Smooth muscle cell (in vitro differentiated cells): Measurements from ENCODE around the gene NAV2. TPM values are rescaled to one million over a fixed set of nuclear protein-coding genes. Genes with fewer than 3 reads are reported as not detected.

Experiments used
- DNase-seq: peaks from one replicate; lab custom pipeline; 2025; ENCODE audit not compliant: unreplicated experiment; lab: John Stamatoyannopoulos, UW
- H2AFZ ChIP-seq: fragments of 200-600 bp; sonication (generic); 2 replicates; pipeline ENCODE4 v1.6.0; 2016; ENCODE audit warnings: antibody characterized with exemption, low read depth, mild to moderate bottlenecking
- H3F3A ChIP-seq: fragments of 200-600 bp; sonication (generic); 2 replicates; pipeline ENCODE4 v1.6.0; 2017; ENCODE audit warnings: antibody characterized with exemption, low read depth
- H3K27ac ChIP-seq: fragments of 200-600 bp; sonication (generic); 2 replicates; pipeline ENCODE4 v1.5.1; 2016; ENCODE audit warnings: low read depth, mild to moderate bottlenecking
- H3K27me3 ChIP-seq: fragments of 200-600 bp; sonication (generic); 2 replicates; pipeline ENCODE4 v1.6.1; 2016; ENCODE audit warnings: low read depth, mild to moderate bottlenecking
- H3K36me3 ChIP-seq: fragments of 200-600 bp; sonication (generic); 2 replicates; pipeline ENCODE4 v1.5.1; 2016; ENCODE audit warnings: low read depth
- H3K4me1 ChIP-seq: fragments of 200-600 bp; sonication (generic); 2 replicates; pipeline ENCODE4 v1.5.1; 2016; ENCODE audit warnings: low read depth
- H3K4me2 ChIP-seq: fragments of 200-600 bp; sonication (generic); 2 replicates; pipeline ENCODE4 v1.6.0; 2016; ENCODE audit warnings: mild to moderate bottlenecking
- H3K4me3 ChIP-seq: fragments of 200-600 bp; sonication (generic); 2 replicates; pipeline ENCODE4 v1.5.1; 2016; ENCODE audit warnings: mild to moderate bottlenecking
- H3K79me2 ChIP-seq: fragments of 200-600 bp; sonication (generic); 2 replicates; pipeline ENCODE4 v1.6.0; 2016; ENCODE audit warnings: low read depth, mild to moderate bottlenecking
- H3K9ac ChIP-seq: fragments of 200-600 bp; sonication (generic); 2 replicates; pipeline ENCODE4 v1.6.0; 2016; ENCODE audit warnings: low read depth
- H3K9me3 ChIP-seq: fragments of 200-600 bp; sonication (generic); replicated peaks from 2 replicates; pipeline ENCODE4 v1.5.1; 2016; ENCODE audit warnings: low read depth
- H4K20me1 ChIP-seq: fragments of 200-600 bp; sonication (generic); 2 replicates; pipeline ENCODE4 v1.6.0; 2016; ENCODE audit warnings: low read depth
- WGBS: methylation state at CpG from one replicate; pipeline ENCODE4 v1.1.7; 2016; ENCODE audit warnings: low lambda C conversion rate; 5-methylcytosine and 5-hydroxymethylcytosine counted together
- polyA plus RNA-seq: library from polyadenylated mRNA; unstranded; fragments of >200 nt; fragmentation: Nextera tagmentation; extraction: Ambion mirVana; gene quantifications from 2 replicates; pipeline ENCODE4 v1.2.1, GENCODE V29; 2016
- total RNA-seq: library from RNA; depleted of rRNA; stranded (reverse); fragments of >200 nt; gene quantifications from 2 replicates; pipeline ENCODE4 v1.2.3, GENCODE V29; 2014
- TF ChIP-seq, protein P1 (sequence below): fragments of 200-600 bp; sonication (generic); IDR thresholded peaks from 2 replicates; pipeline ENCODE4 v1.5.1; 2017; ENCODE audit warnings: borderline replicate concordance, mild to moderate bottlenecking, antibody characterized with exemption; ENCODE audit not compliant: insufficient read depth, poor library complexity, severe bottlenecking

Gene NAV2
- total and polyA plus RNA-seq, 2 experiments from 2014 or later, result 14.1 to 67.5 TPM

- TF ChIP-seq, protein P1, sequence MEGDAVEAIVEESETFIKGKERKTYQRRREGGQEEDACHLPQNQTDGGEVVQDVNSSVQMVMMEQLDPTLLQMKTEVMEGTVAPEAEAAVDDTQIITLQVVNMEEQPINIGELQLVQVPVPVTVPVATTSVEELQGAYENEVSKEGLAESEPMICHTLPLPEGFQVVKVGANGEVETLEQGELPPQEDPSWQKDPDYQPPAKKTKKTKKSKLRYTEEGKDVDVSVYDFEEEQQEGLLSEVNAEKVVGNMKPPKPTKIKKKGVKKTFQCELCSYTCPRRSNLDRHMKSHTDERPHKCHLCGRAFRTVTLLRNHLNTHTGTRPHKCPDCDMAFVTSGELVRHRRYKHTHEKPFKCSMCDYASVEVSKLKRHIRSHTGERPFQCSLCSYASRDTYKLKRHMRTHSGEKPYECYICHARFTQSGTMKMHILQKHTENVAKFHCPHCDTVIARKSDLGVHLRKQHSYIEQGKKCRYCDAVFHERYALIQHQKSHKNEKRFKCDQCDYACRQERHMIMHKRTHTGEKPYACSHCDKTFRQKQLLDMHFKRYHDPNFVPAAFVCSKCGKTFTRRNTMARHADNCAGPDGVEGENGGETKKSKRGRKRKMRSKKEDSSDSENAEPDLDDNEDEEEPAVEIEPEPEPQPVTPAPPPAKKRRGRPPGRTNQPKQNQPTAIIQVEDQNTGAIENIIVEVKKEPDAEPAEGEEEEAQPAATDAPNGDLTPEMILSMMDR, result no peak
- H3K79me2 ChIP-seq, result no peaks in the 10 kb centered on the region
- H3K9me3 ChIP-seq, result no peaks in the 10 kb centered on the region
- H3F3A ChIP-seq, result no peaks in the 10 kb centered on the region
- no peak overlapping the region for H3K9ac ChIP-seq
- no peak overlapping the region for H3K4me3 ChIP-seq
- H3K27me3 ChIP-seq, result no peaks in the 10 kb centered on the region
- H4K20me1 ChIP-seq, result no peaks in the 10 kb centered on the region
- H3K27ac ChIP-seq, result no peak overlapping the region
- H2AFZ ChIP-seq, result no peak overlapping the region
- peaks cover 6% of the 10 kb centered on the region for H3K4me1 ChIP-seq
- WGBS, result 88% methylated on average over 2 of the region's 2 CpGs
- H3K36me3 ChIP-seq, result no peaks in the 10 kb centered on the region
- no peak overlapping the region for H3K4me2 ChIP-seq
- DNase-seq, result no peak
These were observed 139.7 kb downstream of the NAV2 start for GRCh38 chr11:19852288-19852687.

- Histone ChIP-seq H3K36me3 (no peaks in the 10 kb centered on the region), H4K20me1 (no peaks in the 10 kb centered on the region)
- 97% methylated on average over 2 of the region's 2 CpGs for WGBS
These were observed 140.4 kb downstream of the NAV2 start for GRCh38 chr11:19853016-19853415.

GRCh38 chr11:19853920-19854319 is 141.3 kb downstream of the NAV2 start:
- no peak overlapping the region for H3K4me2 ChIP-seq

More at GRCh38 chr11:19853016-19853415, 140.4 kb downstream of the NAV2 start:
- H3K4me1 ChIP-seq, result peaks cover 2% of the 10 kb centered on the region
- no peaks in the 10 kb centered on the region for H3K9me3 ChIP-seq
- no peak overlapping the region for H2AFZ ChIP-seq
- TF ChIP-seq, protein P1, result no peak
- DNase-seq, result no peak
- H3K27me3 ChIP-seq, result no peaks in the 10 kb centered on the region
- no peaks in the 10 kb centered on the region for H3F3A ChIP-seq
- no peaks in the 10 kb centered on the region for H3K79me2 ChIP-seq
- no peak overlapping the region for H3K4me2 ChIP-seq
- no peak overlapping the region for H3K27ac ChIP-seq
- H3K4me3 ChIP-seq, result no peak overlapping the region
- H3K9ac ChIP-seq, result no peak overlapping the region

DNA sequence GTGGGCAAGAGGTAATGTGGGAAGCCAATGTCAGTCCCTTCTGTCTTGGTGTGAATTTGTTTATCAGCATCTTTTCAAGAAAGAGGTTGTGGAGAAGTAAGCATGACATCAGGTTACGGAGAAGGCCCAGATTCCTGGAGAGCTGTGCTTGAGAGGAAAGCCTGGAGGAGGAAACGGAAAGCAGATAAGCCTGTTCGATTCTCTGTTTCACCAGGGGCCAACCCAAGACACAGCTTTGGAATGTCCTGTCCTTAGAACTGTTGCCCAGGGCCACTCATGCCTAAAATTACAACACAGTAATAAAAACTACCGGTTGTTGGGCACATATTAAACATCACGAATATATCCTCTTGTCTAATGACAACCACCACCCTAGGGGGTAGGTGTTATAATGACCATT is 148.5 kb downstream of the NAV2 start:
- H3K79me2 ChIP-seq, result no peaks in the 10 kb centered on the region
- H3K36me3 ChIP-seq, result no peaks in the 10 kb centered on the region
- peaks cover 15% of the 10 kb centered on the region for H3K4me1 ChIP-seq
- H3K27ac ChIP-seq, result no peak overlapping the region
- H3K27me3 ChIP-seq, result no peaks in the 10 kb centered on the region
- no peaks in the 10 kb centered on the region for H3K9me3 ChIP-seq
- no peak overlapping the region for H3K9ac ChIP-seq
- H3K4me3 ChIP-seq, result no peak overlapping the region
- H3F3A ChIP-seq, result no peaks in the 10 kb centered on the region
- TF ChIP-seq, protein P1, result no peak
- no peak overlapping the region for H3K4me2 ChIP-seq
- no peaks in the 10 kb centered on the region for H4K20me1 ChIP-seq
- no peak for DNase-seq
- H2AFZ ChIP-seq, result no peak overlapping the region
- WGBS, result 22% methylated on average over 5 of the region's 5 CpGs

More at GRCh38 chr11:19853920-19854319, 141.3 kb downstream of the NAV2 start:
- no peak overlapping the region for H2AFZ ChIP-seq
- H3K4me1 ChIP-seq, result no peaks in the 10 kb centered on the region
- no peak overlapping the region for H3K4me3 ChIP-seq
- 88% methylated on average over 4 of the region's 4 CpGs for WGBS
- no peaks in the 10 kb centered on the region for H3K36me3 ChIP-seq
- no peaks in the 10 kb centered on the region for H3K9me3 ChIP-seq
- H3F3A ChIP-seq, result no peaks in the 10 kb centered on the region
- TF ChIP-seq, protein P1, result no peak
- no peak for DNase-seq
- H3K27ac ChIP-seq, result no peak overlapping the region
- no peaks in the 10 kb centered on the region for H3K79me2 ChIP-seq
- H4K20me1 ChIP-seq, result no peaks in the 10 kb centered on the region
- no peak overlapping the region for H3K9ac ChIP-seq
- H3K27me3 ChIP-seq, result no peaks in the 10 kb centered on the region
